ENCODE measurements around the gene ASB13.
"Not testable (repeated sequence)": the region's sequence is repeated elsewhere in the genome, so short reads cannot be mapped to it uniquely, and the experiment has no call there.

- not testable (repeated sequence) for TF ChIP-seq CTCF (IDR thresholded peaks at IDR 0.05; ENCODE audit: low read length); EZH2 (optimal IDR thresholded peaks at IDR 0.05; ENCODE audit: low read depth, low read length); EZH2phosphoT487 (IDR thresholded peaks at IDR 0.05; ENCODE audit: low read length)
Observed at GRCh38 chr10:5593347-5593746, 73.0 kb downstream of the ASB13 start.
